Type B pancreatic cell (in vitro differentiated cells): ENCODE measurements around the gene NFU1. TPM values are rescaled to one million over a fixed set of nuclear protein-coding genes. Genes with fewer than 3 reads are reported as not detected.
"Not testable (repeated sequence)": the region's sequence is repeated elsewhere in the genome, so short reads cannot be mapped to it uniquely, and the experiment has no call there.

Experiments used
- DNase-seq: peaks from one replicate; pipeline ENCODE4 v3.0.0; 2021; ENCODE audit warnings: mixed read lengths; ENCODE audit not compliant: unreplicated experiment; ENCODE audit errors: extremely low spot score
- H3K27ac Mint-ChIP-seq: 2 replicates; pipeline ENCODE4 v1.8.0; 2021; ENCODE audit warnings: mild to moderate bottlenecking, mixed read lengths
- H3K27me3 Mint-ChIP-seq: 2 replicates; pipeline ENCODE4 v1.8.0; 2021; ENCODE audit warnings: mixed read lengths
- H3K36me3 Mint-ChIP-seq: 2 replicates; pipeline ENCODE4 v1.8.0; 2021; ENCODE audit warnings: mixed read lengths
- H3K4me1 Mint-ChIP-seq: one replicate; pipeline ENCODE4 v1.8.0; 2021; ENCODE audit warnings: mixed read lengths; ENCODE audit not compliant: unreplicated experiment
- H3K4me3 Mint-ChIP-seq: 2 replicates; pipeline ENCODE4 v1.8.0; 2021; ENCODE audit warnings: mild to moderate bottlenecking, mixed read lengths
- H3K9me3 Mint-ChIP-seq: 2 replicates; pipeline ENCODE4 v1.8.0; 2021; ENCODE audit warnings: mixed read lengths
- total RNA-seq: library from RNA; stranded (reverse); gene quantifications from 2 replicates; pipeline ENCODE4 v1.2.1, GENCODE V29; 2021; ENCODE audit warnings: low replicate concordance
- TF ChIP-seq, protein P1 (sequence below): fragments of 200-600 bp; sonication (generic); conservative IDR thresholded peaks from 2 replicates; pipeline ENCODE4 v1.5.0; 2021; ENCODE audit warnings: antibody characterized with exemption, mild to moderate bottlenecking

The NFU1 gene
- total RNA-seq, 1 donor from 2014 or later: 34.0 TPM

- Mint-ChIP-seq H3K27me3 (no peaks in the 10 kb centered on the region), H3K9me3 (no peaks in the 10 kb centered on the region), H3K36me3 (peaks cover 25% of the 10 kb centered on the region), H3K27ac (no peak overlapping the region), H3K4me1 (no peaks in the 10 kb centered on the region), H3K4me3 (no peak overlapping the region)
- TF ChIP-seq, protein P1, sequence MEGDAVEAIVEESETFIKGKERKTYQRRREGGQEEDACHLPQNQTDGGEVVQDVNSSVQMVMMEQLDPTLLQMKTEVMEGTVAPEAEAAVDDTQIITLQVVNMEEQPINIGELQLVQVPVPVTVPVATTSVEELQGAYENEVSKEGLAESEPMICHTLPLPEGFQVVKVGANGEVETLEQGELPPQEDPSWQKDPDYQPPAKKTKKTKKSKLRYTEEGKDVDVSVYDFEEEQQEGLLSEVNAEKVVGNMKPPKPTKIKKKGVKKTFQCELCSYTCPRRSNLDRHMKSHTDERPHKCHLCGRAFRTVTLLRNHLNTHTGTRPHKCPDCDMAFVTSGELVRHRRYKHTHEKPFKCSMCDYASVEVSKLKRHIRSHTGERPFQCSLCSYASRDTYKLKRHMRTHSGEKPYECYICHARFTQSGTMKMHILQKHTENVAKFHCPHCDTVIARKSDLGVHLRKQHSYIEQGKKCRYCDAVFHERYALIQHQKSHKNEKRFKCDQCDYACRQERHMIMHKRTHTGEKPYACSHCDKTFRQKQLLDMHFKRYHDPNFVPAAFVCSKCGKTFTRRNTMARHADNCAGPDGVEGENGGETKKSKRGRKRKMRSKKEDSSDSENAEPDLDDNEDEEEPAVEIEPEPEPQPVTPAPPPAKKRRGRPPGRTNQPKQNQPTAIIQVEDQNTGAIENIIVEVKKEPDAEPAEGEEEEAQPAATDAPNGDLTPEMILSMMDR: no peak
- DNase-seq: no peak
These were observed 78.3 kb downstream of the NFU1 start for GRCh38 chr2:69358914-69359313.

- DNase-seq: no peak
- TF ChIP-seq, protein P1: no peak
- Mint-ChIP-seq H3K4me3 (no peak overlapping the region), H3K27me3 (no peaks in the 10 kb centered on the region), H3K36me3 (peaks cover 22% of the 10 kb centered on the region), H3K9me3 (no peaks in the 10 kb centered on the region), H3K4me1 (no peaks in the 10 kb centered on the region), H3K27ac (no peak overlapping the region)
These were observed 80.8 kb downstream of the NFU1 start for GRCh38 chr2:69356471-69356870.

GRCh38 chr2:69354976-69355375, 82.3 kb downstream of the NFU1 start:
- DNase-seq, H3K9me3 Mint-ChIP-seq, H3K27ac Mint-ChIP-seq, H3K4me3 Mint-ChIP-seq, H3K27me3 Mint-ChIP-seq, H3K4me1 Mint-ChIP-seq: not testable (repeated sequence)
- peaks cover 22% of the 10 kb centered on the region for H3K36me3 Mint-ChIP-seq

- no peak for DNase-seq
- TF ChIP-seq, protein P1: no peak
- Mint-ChIP-seq H3K27me3 (no peaks in the 10 kb centered on the region), H3K27ac (no peak overlapping the region), H3K4me3 (no peak overlapping the region), H3K36me3 (peaks cover 30% of the 10 kb centered on the region), H3K4me1 (no peaks in the 10 kb centered on the region), H3K9me3 (no peaks in the 10 kb centered on the region)
These were observed 83.9 kb downstream of the NFU1 start for GRCh38 chr2:69353360-69353759.

- Mint-ChIP-seq H3K4me3 (no peak overlapping the region), H3K27me3 (no peaks in the 10 kb centered on the region), H3K36me3 (peaks cover 18% of the 10 kb centered on the region), H3K4me1 (no peaks in the 10 kb centered on the region), H3K27ac (no peak overlapping the region), H3K9me3 (no peaks in the 10 kb centered on the region)
- DNase-seq: no peak
- TF ChIP-seq, protein P1: no peak
These were observed 88.5 kb downstream of the NFU1 start for GRCh38 chr2:69348781-69349180.

Other genes with a start within 250 kb of the NFU1 start
- gene GFPT1, start 50.2 kb downstream of the NFU1 start, total RNA-seq: 46.0 and 83.6 TPM in 2 replicates
- 45.5 and 50.3 TPM in 2 replicates for gene AAK1, start 206.3 kb upstream of the NFU1 start, total RNA-seq